Peyer's patch (tissue), 4 donors: ENCODE data around the gene SPATA33.
A peak's percentile ranks its signal among the peaks of the same experiment; 100 is the strongest.

Experiments used
- POLR2A ChIP-seq, 2 donors: fragments of 450-650 bp; IDR thresholded peaks; one replicate each; pipeline ENCODE4 v1.5.1; 2017; ENCODE audit warnings: antibody characterized with exemption in 2 of 2, mild to moderate bottlenecking in 2 of 2, moderate library complexity in 2 of 2
- TF ChIP-seq, protein P1 (sequence below), 6 experiments: fragments of 450-650 bp in 4 of 6; fragments of 200-600 bp in 2 of 6; sonication (generic) in 1 of 6; IDR thresholded peaks; one replicate each; pipeline ENCODE4 v1.5.1; 2017 to 2019; ENCODE audit warnings: antibody characterized with exemption in 6 of 6, mild to moderate bottlenecking in 3 of 6, moderate library complexity in 1 of 6

DNA sequence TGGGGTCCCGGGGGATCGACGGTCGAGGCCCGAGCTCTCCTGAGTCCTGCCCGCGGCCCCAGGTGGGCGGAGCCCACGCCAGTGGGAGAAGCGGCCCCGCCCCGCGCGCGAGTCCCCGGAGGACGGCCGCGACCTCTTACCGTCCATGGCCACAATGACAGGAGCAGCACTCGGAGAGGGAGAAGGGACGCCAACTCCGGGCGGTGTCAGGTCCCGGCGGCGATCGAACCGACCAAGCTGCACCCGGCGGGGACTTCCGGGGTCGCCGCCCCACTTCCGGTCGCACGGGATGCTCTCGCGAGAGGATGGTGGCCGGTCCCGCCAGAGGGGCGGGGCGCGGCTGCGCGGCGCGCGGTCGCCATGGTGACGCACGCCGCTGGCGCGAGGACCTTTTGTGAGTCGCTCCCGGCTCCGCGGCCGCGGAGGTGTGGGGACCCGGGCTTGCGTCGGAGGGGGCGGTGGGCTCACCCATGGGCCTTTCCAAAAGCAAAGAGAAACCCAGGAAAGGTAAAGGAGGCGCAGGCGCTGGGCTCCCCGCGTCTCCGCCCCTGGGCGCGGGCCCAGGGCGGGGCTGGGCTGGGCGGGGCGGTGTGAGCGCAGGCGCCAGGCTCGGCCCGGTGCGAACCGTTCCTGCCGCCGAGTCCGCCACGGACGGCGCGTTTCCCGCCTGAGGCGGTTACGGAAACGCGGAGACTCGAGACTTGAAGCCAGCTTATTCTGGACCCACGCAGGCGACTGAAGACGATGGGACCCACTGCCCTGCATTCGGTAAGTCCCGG lies at the start of gene SPATA33, which contains the start of gene CHMP1A:
- TF ChIP-seq, protein P1, sequence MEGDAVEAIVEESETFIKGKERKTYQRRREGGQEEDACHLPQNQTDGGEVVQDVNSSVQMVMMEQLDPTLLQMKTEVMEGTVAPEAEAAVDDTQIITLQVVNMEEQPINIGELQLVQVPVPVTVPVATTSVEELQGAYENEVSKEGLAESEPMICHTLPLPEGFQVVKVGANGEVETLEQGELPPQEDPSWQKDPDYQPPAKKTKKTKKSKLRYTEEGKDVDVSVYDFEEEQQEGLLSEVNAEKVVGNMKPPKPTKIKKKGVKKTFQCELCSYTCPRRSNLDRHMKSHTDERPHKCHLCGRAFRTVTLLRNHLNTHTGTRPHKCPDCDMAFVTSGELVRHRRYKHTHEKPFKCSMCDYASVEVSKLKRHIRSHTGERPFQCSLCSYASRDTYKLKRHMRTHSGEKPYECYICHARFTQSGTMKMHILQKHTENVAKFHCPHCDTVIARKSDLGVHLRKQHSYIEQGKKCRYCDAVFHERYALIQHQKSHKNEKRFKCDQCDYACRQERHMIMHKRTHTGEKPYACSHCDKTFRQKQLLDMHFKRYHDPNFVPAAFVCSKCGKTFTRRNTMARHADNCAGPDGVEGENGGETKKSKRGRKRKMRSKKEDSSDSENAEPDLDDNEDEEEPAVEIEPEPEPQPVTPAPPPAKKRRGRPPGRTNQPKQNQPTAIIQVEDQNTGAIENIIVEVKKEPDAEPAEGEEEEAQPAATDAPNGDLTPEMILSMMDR (IDR thresholded peaks at IDR 0.05): no peak
- TF ChIP-seq POLR2A (IDR thresholded peaks at IDR 0.05): peak; percentile 74 to 79
